ENCODE data around the gene HS1BP3.

Gene HS1BP3

DNA sequence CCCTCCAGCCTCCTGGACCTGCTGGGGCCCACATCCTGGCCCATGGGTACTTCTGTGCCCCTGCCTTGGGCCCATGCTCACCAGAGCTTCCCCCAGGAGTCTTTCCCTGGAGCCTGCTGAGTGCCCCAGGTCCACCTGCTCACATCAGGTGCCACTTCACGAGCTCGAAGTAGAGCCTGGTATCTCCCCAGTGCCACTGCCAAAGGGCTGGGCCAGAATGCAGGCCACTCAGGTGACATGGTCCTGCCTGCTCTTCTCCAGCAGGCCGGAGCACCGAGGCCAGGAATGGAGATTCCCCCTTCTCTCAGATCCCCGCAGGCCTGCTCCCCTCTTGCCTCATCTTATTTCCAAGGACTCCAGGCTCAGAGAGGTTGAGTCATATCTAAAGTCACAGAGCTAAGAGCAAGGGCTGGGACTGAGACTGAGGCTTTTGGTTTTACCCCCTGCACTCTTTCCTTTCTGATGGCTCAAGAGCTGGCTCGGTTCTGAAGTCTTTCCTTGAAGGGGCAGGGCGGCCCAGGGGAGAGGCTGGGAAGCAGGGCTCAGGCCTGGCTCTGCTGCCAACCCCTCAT lies 79.2 kb downstream of the HS1BP3 start:
- DNase-seq (ENCODE audit: low read depth, low spot score): no peak
- POLR2A ChIA-PET: no interaction called here
- CTCF ChIA-PET: interaction anchor here (1.4 kb wide), 1 partner anchor 9 kb away, joined by 5 read pairs; no protein-coding TSS in a partner anchor
- TF ChIP-seq, protein P1, sequence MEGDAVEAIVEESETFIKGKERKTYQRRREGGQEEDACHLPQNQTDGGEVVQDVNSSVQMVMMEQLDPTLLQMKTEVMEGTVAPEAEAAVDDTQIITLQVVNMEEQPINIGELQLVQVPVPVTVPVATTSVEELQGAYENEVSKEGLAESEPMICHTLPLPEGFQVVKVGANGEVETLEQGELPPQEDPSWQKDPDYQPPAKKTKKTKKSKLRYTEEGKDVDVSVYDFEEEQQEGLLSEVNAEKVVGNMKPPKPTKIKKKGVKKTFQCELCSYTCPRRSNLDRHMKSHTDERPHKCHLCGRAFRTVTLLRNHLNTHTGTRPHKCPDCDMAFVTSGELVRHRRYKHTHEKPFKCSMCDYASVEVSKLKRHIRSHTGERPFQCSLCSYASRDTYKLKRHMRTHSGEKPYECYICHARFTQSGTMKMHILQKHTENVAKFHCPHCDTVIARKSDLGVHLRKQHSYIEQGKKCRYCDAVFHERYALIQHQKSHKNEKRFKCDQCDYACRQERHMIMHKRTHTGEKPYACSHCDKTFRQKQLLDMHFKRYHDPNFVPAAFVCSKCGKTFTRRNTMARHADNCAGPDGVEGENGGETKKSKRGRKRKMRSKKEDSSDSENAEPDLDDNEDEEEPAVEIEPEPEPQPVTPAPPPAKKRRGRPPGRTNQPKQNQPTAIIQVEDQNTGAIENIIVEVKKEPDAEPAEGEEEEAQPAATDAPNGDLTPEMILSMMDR (IDR thresholded peaks at IDR 0.05; ENCODE audit: insufficient read depth, low read length, missing control alignments): no peak
- no peak overlapping the region for H3K4me3 ChIP-seq (ENCODE audit: low read depth, low read length)

DNA sequence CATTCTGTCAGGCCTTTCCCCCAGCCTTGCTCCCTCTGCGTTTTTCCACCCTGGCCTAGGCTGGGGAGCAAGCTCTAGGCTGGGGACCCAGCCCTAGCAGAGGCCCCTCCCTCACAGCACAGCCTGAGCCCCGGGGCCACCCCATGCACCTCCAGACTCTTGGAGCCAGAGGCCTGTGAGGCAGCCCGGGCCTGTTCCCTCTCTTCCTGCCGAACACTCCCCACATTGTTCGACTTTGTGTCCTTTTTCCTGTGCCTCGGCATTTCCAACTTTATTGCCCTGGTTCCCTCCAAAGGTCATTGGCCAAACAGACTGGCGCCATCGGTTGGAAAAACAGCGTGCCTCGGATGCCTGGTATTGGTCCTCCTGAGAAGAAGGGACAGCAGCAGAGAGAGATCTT lies 79.7 kb downstream of the HS1BP3 start:
- no peak for DNase-seq (ENCODE audit: low read depth, low spot score)
- H3K4me3 ChIP-seq (ENCODE audit: low read depth, low read length): no peak overlapping the region
- POLR2A ChIA-PET: no interaction called here
- CTCF ChIA-PET: interaction anchor here (0.9 to 1.4 kb wide), 2 partner anchors 9 to 11 kb away, joined by 4 to 5 read pairs; no protein-coding TSS in a partner anchor
- TF ChIP-seq, protein P1 (IDR thresholded peaks at IDR 0.05; ENCODE audit: insufficient read depth, low read length, missing control alignments): no peak

DNA sequence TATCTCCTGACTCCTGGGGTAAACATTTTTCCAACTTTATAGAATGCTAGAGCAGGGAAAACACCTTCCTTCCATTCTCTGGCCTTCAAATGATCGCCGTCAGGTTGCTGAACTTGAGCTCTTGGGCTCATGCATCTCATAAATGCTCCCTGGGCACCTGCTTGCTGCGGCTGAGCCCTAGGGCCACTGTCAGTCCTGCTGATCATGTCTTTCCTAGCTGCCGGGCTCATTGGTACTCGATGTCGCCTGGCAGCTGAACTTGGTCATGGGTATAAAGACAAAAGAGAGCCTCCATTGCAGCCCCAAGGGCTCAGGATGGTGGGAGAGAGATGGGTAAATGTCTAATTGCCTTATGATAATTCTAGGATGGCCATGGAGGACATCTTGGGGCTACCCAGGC lies 80.6 kb downstream of the HS1BP3 start:
- H3K4me3 ChIP-seq (ENCODE audit: low read depth, low read length): no peak overlapping the region
- ChIA-PET CTCF (interaction anchor here (0.9 to 1.1 kb wide), 2 partner anchors 10 to 81 kb away, joined by 3 to 4 read pairs; partner anchors contain the start of gene HS1BP3), POLR2A (no interaction called here)
- DNase-seq (ENCODE audit: low read depth, low spot score): no peak
- TF ChIP-seq, protein P1 (IDR thresholded peaks at IDR 0.05; ENCODE audit: insufficient read depth, low read length, missing control alignments): no peak

DNA sequence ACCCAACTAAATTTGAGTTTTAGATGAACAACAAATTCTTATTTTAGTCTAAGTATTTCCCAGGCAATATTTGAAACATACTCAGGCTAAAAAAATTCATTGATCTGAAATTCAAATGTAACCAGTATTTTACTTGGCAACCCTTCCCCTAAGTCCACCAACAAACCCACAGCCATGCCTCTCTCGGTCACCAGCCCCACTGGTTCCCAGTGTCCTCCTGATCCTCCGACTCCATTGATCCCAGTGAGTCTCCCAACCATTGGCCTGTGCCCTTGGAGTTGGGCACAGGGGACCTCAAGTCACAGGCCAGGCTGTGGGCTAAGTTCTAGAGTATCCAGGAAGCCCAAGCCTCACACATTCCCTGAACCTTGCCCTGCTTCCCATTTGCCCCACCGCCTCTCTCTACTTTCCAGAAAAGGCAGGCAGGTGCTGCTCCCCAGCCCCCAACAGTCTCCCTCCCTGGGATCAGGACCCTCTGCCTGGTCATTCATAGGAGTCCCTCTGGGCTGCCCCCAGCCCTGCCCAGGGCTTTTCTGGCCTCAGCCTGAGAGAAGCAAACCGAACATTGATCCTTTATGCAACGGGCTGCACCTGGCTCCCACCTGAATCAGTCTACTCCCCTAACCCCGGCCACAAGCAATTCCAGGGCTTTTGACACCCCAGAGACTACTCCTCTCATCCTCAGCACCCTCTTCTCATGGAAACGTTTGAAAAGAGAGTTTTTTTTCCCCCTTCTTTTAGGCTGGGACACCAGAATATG lies 81.3 kb downstream of the HS1BP3 start:
- H3K4me3 ChIP-seq (ENCODE audit: low read depth, low read length): no peak overlapping the region
- ChIA-PET CTCF (interaction anchor here (1.1 kb wide), 1 partner anchor 81 kb away, joined by 3 read pairs; the partner anchor contains the start of gene HS1BP3), POLR2A (interaction anchor here (1.9 kb wide), 1 partner anchor 122 kb away, joined by 12 read pairs; the partner anchor contains the start of gene RHOB)
- TF ChIP-seq, protein P1 (IDR thresholded peaks at IDR 0.05; ENCODE audit: insufficient read depth, low read length, missing control alignments): no peak
- no peak for DNase-seq (ENCODE audit: low read depth, low spot score)

DNA sequence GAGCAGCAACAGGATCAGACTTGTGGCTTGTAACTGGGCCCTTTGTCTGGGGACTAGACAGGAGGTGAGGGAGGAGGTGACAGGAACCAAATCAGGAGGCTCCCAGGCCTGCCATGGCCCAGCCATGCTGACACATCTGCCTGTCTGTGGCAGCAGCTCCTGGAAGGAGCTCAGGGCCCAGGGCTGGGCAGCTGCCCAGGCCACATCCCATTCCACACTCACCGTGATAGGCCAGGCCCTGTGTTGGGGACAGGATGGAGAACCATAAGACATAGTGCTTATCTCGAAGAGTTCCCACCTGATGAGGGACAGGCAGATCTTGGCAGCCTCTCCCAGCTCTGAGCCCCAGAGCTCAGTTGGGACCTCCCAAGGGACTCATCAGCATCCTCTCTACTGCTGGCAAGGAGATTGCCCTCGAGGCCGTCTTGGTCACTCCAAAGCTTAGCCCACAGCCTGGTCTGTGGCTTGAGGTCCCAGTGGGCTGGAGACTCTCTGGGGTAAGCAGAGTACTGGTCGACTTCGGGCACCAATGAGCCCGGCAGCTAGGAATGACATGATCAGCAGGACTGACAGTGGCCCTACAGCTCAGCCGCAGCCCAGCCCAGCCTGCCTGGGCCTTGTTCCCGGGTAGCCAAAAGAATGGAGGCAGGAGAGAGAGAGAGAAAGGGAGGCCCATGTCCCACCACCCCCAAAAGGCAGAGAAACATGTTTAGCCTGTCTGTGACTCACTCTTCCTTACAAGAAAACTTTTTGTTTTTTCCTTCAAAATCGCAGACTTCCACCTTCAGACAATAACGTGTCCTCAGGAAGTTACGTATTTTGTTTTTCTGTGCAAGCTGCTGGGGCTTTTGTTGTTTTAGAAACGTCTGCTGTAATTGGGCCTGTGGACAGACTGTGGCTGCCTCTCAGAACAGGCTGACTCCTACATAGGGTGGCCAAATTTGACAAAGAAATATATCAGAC lies 82.1 kb downstream of the HS1BP3 start:
- ChIA-PET CTCF (interaction anchor here (0.7 to 1.1 kb wide), 2 partner anchors 31 to 145 kb away, joined by 3 to 4 read pairs; no protein-coding TSS in a partner anchor), POLR2A (interaction anchor here (0.5 to 1.9 kb wide), 2 partner anchors 67 to 121 kb away, joined by 4 to 12 read pairs; partner anchors contain the start of gene RHOB)
- DNase-seq (ENCODE audit: low read depth, low spot score): no peak
- no peak overlapping the region for H3K4me3 ChIP-seq (ENCODE audit: low read depth, low read length)
- TF ChIP-seq, protein P1 (IDR thresholded peaks at IDR 0.05; ENCODE audit: insufficient read depth, low read length, missing control alignments): no peak
